Measurements from ENCODE around the gene CARM1. TPM values are rescaled to one million over a fixed set of nuclear protein-coding genes. Genes with fewer than 3 reads are reported as not detected.

CARM1 gene
- total RNA-seq, 4 donors from 2014 or later = 6.4 to 50.4 (median 18.7) TPM

- DNase-seq = no peak
- TF ChIP-seq CTCF (IDR thresholded peaks at IDR 0.05) (no peak), POLR2A (IDR thresholded peaks at IDR 0.05) (no peak)
- no peaks in the 10 kb centered on the region for H3K9me3 ChIP-seq
Observed at GRCh38 chr19:10895920-10896319, 24.6 kb downstream of the CARM1 start.

GRCh38 chr19:10896851-10897526, 25.6 kb downstream of the CARM1 start:
- Histone ChIP-seq H3K4me1 (no peaks in the 10 kb centered on the region), H3K36me3 (no peaks in the 10 kb centered on the region), H3K4me3 (no peak overlapping the region), H3K27me3 (no peaks in the 10 kb centered on the region), H3K27ac (no peak overlapping the region), H3K9me3 (no peaks in the 10 kb centered on the region)
- DNase-seq = no peak
- TF ChIP-seq CTCF (IDR thresholded peaks at IDR 0.05) (no peak), POLR2A (IDR thresholded peaks at IDR 0.05) (no peak)
- intact Hi-C loops (cut with DNase I; ENCODE audit: low total_unique reads) = no loop called here

More at GRCh38 chr19:10895920-10896319, 24.6 kb downstream of the CARM1 start:
- Histone ChIP-seq H3K36me3 (no peaks in the 10 kb centered on the region), H3K27me3 (no peaks in the 10 kb centered on the region), H3K4me1 (peaks cover 0 to 5% of the 10 kb centered on the region in 2 donors), H3K27ac (no peak overlapping the region), H3K4me3 (no peak overlapping the region)
- intact Hi-C loops (cut with DNase I; ENCODE audit: low total_unique reads) = no loop called here

GRCh38 chr19:10898633-10899032, 27.3 kb downstream of the CARM1 start:
- H3K27me3 ChIP-seq = no peaks in the 10 kb centered on the region
- no peaks in the 10 kb centered on the region for H3K36me3 ChIP-seq
- H3K4me1 ChIP-seq = no peaks in the 10 kb centered on the region
- no peak overlapping the region for H3K27ac ChIP-seq
- intact Hi-C loops (cut with DNase I; ENCODE audit: low total_unique reads) = no loop called here
- H3K9me3 ChIP-seq = no peaks in the 10 kb centered on the region
- no peak for TF ChIP-seq POLR2A (IDR thresholded peaks at IDR 0.05)
- no peak for TF ChIP-seq CTCF (IDR thresholded peaks at IDR 0.05)
- no peak for DNase-seq
- no peak overlapping the region for H3K4me3 ChIP-seq

- Histone ChIP-seq H3K9me3 (no peaks in the 10 kb centered on the region), H3K27me3 (no peaks in the 10 kb centered on the region), H3K27ac (no peak overlapping the region), H3K4me1 (no peaks in the 10 kb centered on the region), H3K4me3 (no peak overlapping the region), H3K36me3 (no peaks in the 10 kb centered on the region)
- no peak for DNase-seq
- no peak for TF ChIP-seq CTCF (IDR thresholded peaks at IDR 0.05)
- TF ChIP-seq POLR2A (IDR thresholded peaks at IDR 0.05) = no peak
- intact Hi-C loops (cut with DNase I; ENCODE audit: low total_unique reads) = no loop called here
Observed at GRCh38 chr19:10899151-10899653, 27.8 kb downstream of the CARM1 start.

GRCh38 chr19:10907925-10908324, 36.6 kb downstream of the CARM1 start:
- Histone ChIP-seq H3K27ac (no peak overlapping the region), H3K27me3 (no peaks in the 10 kb centered on the region), H3K9me3 (no peaks in the 10 kb centered on the region), H3K4me3 (no peak overlapping the region), H3K4me1 (no peaks in the 10 kb centered on the region), H3K36me3 (no peaks in the 10 kb centered on the region)
- intact Hi-C loops (cut with DNase I; ENCODE audit: low total_unique reads) = no loop called here
- no peak for TF ChIP-seq CTCF (IDR thresholded peaks at IDR 0.05)
- TF ChIP-seq POLR2A (IDR thresholded peaks at IDR 0.05) = no peak
- DNase-seq = no peak
